ENCODE data around the gene ZNF14.
"Not testable (repeated sequence)": the region's sequence is repeated elsewhere in the genome, so short reads cannot be mapped to it uniquely, and the experiment has no call there.

Gene ZNF14

GRCh38 chr19:19745496-19746285, 12.8 kb upstream of the ZNF14 start:
- H3K36me3 ChIP-seq (ENCODE audit: control insufficient read depth in 1 of 2, insufficient read depth in 2 of 2, low read length in 2 of 2): no peaks in the 10 kb centered on the region
- H3K4me3 ChIP-seq (ENCODE audit: low read depth in 1 of 2, low read length in 2 of 2): no peak overlapping the region
- H3K4me1 ChIP-seq (ENCODE audit: control insufficient read depth in 1 of 2, insufficient read depth in 2 of 2, low read length in 2 of 2): no peaks in the 10 kb centered on the region
- H3K27me3 ChIP-seq (ENCODE audit: low read depth, low read length): no peaks in the 10 kb centered on the region
- H3K9me3 ChIP-seq (ENCODE audit: control insufficient read depth in 1 of 2, low read length in 2 of 2): no peaks in the 10 kb centered on the region
- no peak overlapping the region for H3K27ac ChIP-seq (ENCODE audit: low read length)

GRCh38 chr19:19744641-19745040, 11.7 kb upstream of the ZNF14 start:
- Histone ChIP-seq H3K27me3 (ENCODE audit: low read depth, low read length) (no peaks in the 10 kb centered on the region), H3K36me3 (ENCODE audit: control insufficient read depth in 1 of 2, insufficient read depth in 2 of 2, low read length in 2 of 2) (no peaks in the 10 kb centered on the region), H3K27ac (ENCODE audit: low read length) (no peak overlapping the region), H3K4me1 (ENCODE audit: control insufficient read depth in 1 of 2, insufficient read depth in 2 of 2, low read length in 2 of 2) (no peaks in the 10 kb centered on the region), H3K9me3 (ENCODE audit: control insufficient read depth in 1 of 2, low read length in 2 of 2) (no peaks in the 10 kb centered on the region), H3K4me3 (ENCODE audit: low read depth in 1 of 2, low read length in 2 of 2) (no peak overlapping the region)

GRCh38 chr19:19743921-19744320, 11.0 kb upstream of the ZNF14 start:
- not testable (repeated sequence) for H3K4me1 ChIP-seq (ENCODE audit: control insufficient read depth in 1 of 2, insufficient read depth in 2 of 2, low read length in 2 of 2); H3K4me3 ChIP-seq (ENCODE audit: low read depth in 1 of 2, low read length in 2 of 2); H3K27ac ChIP-seq (ENCODE audit: low read length); H3K9me3 ChIP-seq (ENCODE audit: control insufficient read depth in 1 of 2, low read length in 2 of 2); H3K36me3 ChIP-seq (ENCODE audit: control insufficient read depth in 1 of 2, insufficient read depth in 2 of 2, low read length in 2 of 2); H3K27me3 ChIP-seq (ENCODE audit: low read depth, low read length)

GRCh38 chr19:19743176-19743575, 10.3 kb upstream of the ZNF14 start:
- no peak overlapping the region for H3K4me3 ChIP-seq (ENCODE audit: low read depth in 1 of 2, low read length in 2 of 2)
- no peak overlapping the region for H3K27ac ChIP-seq (ENCODE audit: low read length)
- H3K36me3 ChIP-seq (ENCODE audit: control insufficient read depth in 1 of 2, insufficient read depth in 2 of 2, low read length in 2 of 2): no peaks in the 10 kb centered on the region
- no peaks in the 10 kb centered on the region for H3K27me3 ChIP-seq (ENCODE audit: low read depth, low read length)
- no peaks in the 10 kb centered on the region for H3K4me1 ChIP-seq (ENCODE audit: control insufficient read depth in 1 of 2, insufficient read depth in 2 of 2, low read length in 2 of 2)
- no peaks in the 10 kb centered on the region for H3K9me3 ChIP-seq (ENCODE audit: control insufficient read depth in 1 of 2, low read length in 2 of 2)

- Histone ChIP-seq H3K27me3 (ENCODE audit: low read depth, low read length) (no peaks in the 10 kb centered on the region), H3K4me3 (ENCODE audit: low read depth in 1 of 2, low read length in 2 of 2) (no peak overlapping the region), H3K36me3 (ENCODE audit: control insufficient read depth in 1 of 2, insufficient read depth in 2 of 2, low read length in 2 of 2) (no peaks in the 10 kb centered on the region), H3K4me1 (ENCODE audit: control insufficient read depth in 1 of 2, insufficient read depth in 2 of 2, low read length in 2 of 2) (no peaks in the 10 kb centered on the region), H3K9me3 (ENCODE audit: control insufficient read depth in 1 of 2, low read length in 2 of 2) (no peaks in the 10 kb centered on the region), H3K27ac (ENCODE audit: low read length) (no peak overlapping the region)
Observed at GRCh38 chr19:19742773-19743172, 9.9 kb upstream of the ZNF14 start.

GRCh38 chr19:19741184-19741583, 8.3 kb upstream of the ZNF14 start:
- no peak overlapping the region for H3K4me3 ChIP-seq (ENCODE audit: low read depth in 1 of 2, low read length in 2 of 2)
- H3K9me3 ChIP-seq (ENCODE audit: control insufficient read depth in 1 of 2, low read length in 2 of 2): no peaks in the 10 kb centered on the region
- H3K27me3 ChIP-seq (ENCODE audit: low read depth, low read length): no peaks in the 10 kb centered on the region
- H3K36me3 ChIP-seq (ENCODE audit: control insufficient read depth in 1 of 2, insufficient read depth in 2 of 2, low read length in 2 of 2): no peaks in the 10 kb centered on the region
- no peaks in the 10 kb centered on the region for H3K4me1 ChIP-seq (ENCODE audit: control insufficient read depth in 1 of 2, insufficient read depth in 2 of 2, low read length in 2 of 2)
- no peak overlapping the region for H3K27ac ChIP-seq (ENCODE audit: low read length)

GRCh38 chr19:19740755-19741154, 7.8 kb upstream of the ZNF14 start:
- no peaks in the 10 kb centered on the region for H3K36me3 ChIP-seq (ENCODE audit: control insufficient read depth in 1 of 2, insufficient read depth in 2 of 2, low read length in 2 of 2)
- H3K9me3 ChIP-seq (ENCODE audit: control insufficient read depth in 1 of 2, low read length in 2 of 2): no peaks in the 10 kb centered on the region
- H3K4me3 ChIP-seq (ENCODE audit: low read depth in 1 of 2, low read length in 2 of 2): no peak overlapping the region
- H3K27me3 ChIP-seq (ENCODE audit: low read depth, low read length): no peaks in the 10 kb centered on the region
- no peak overlapping the region for H3K27ac ChIP-seq (ENCODE audit: low read length)
- H3K4me1 ChIP-seq (ENCODE audit: control insufficient read depth in 1 of 2, insufficient read depth in 2 of 2, low read length in 2 of 2): no peaks in the 10 kb centered on the region

- Histone ChIP-seq H3K4me3 (ENCODE audit: low read depth in 1 of 2, low read length in 2 of 2) (no peak overlapping the region), H3K27ac (ENCODE audit: low read length) (no peak overlapping the region), H3K36me3 (ENCODE audit: control insufficient read depth in 1 of 2, insufficient read depth in 2 of 2, low read length in 2 of 2) (no peaks in the 10 kb centered on the region), H3K27me3 (ENCODE audit: low read depth, low read length) (no peaks in the 10 kb centered on the region), H3K4me1 (ENCODE audit: control insufficient read depth in 1 of 2, insufficient read depth in 2 of 2, low read length in 2 of 2) (no peaks in the 10 kb centered on the region), H3K9me3 (ENCODE audit: control insufficient read depth in 1 of 2, low read length in 2 of 2) (no peaks in the 10 kb centered on the region)
Observed at GRCh38 chr19:19738564-19738963, 5.7 kb upstream of the ZNF14 start.

- Histone ChIP-seq H3K36me3 (ENCODE audit: control insufficient read depth in 1 of 2, insufficient read depth in 2 of 2, low read length in 2 of 2) (no peaks in the 10 kb centered on the region), H3K4me3 (ENCODE audit: low read depth in 1 of 2, low read length in 2 of 2) (no peak overlapping the region), H3K9me3 (ENCODE audit: control insufficient read depth in 1 of 2, low read length in 2 of 2) (no peaks in the 10 kb centered on the region), H3K27ac (ENCODE audit: low read length) (no peak overlapping the region), H3K27me3 (ENCODE audit: low read depth, low read length) (no peaks in the 10 kb centered on the region), H3K4me1 (ENCODE audit: control insufficient read depth in 1 of 2, insufficient read depth in 2 of 2, low read length in 2 of 2) (no peaks in the 10 kb centered on the region)
Observed at GRCh38 chr19:19737559-19738332, 4.8 kb upstream of the ZNF14 start.

- H3K36me3 ChIP-seq (ENCODE audit: control insufficient read depth in 1 of 2, insufficient read depth in 2 of 2, low read length in 2 of 2): peaks cover 0 to 34% of the 10 kb centered on the region in 2 donors
- H3K9me3 ChIP-seq (ENCODE audit: control insufficient read depth in 1 of 2, low read length in 2 of 2): peaks cover 28 to 60% of the 10 kb centered on the region in 2 donors
- H3K4me3 ChIP-seq (ENCODE audit: low read depth in 1 of 2, low read length in 2 of 2): peak overlapping the region in 1 of 2 donors; percentile 27
- H3K4me1 ChIP-seq (ENCODE audit: control insufficient read depth in 1 of 2, insufficient read depth in 2 of 2, low read length in 2 of 2): no peaks in the 10 kb centered on the region
- H3K27ac ChIP-seq (ENCODE audit: low read length): no peak overlapping the region
- H3K27me3 ChIP-seq (ENCODE audit: low read depth, low read length): no peaks in the 10 kb centered on the region
Observed at GRCh38 chr19:19721896-19722295, 11.0 kb downstream of the ZNF14 start.

- Histone ChIP-seq H3K27me3 (ENCODE audit: low read depth, low read length) (no peaks in the 10 kb centered on the region), H3K36me3 (ENCODE audit: control insufficient read depth in 1 of 2, insufficient read depth in 2 of 2, low read length in 2 of 2) (peaks cover 0 to 50% of the 10 kb centered on the region in 2 donors), H3K4me3 (ENCODE audit: low read depth in 1 of 2, low read length in 2 of 2) (peak overlapping the region in 1 of 2 donors; percentile 28), H3K27ac (ENCODE audit: low read length) (no peak overlapping the region), H3K9me3 (ENCODE audit: control insufficient read depth in 1 of 2, low read length in 2 of 2) (peaks cover 47 to 77% of the 10 kb centered on the region in 2 donors), H3K4me1 (ENCODE audit: control insufficient read depth in 1 of 2, insufficient read depth in 2 of 2, low read length in 2 of 2) (no peaks in the 10 kb centered on the region)
Observed at GRCh38 chr19:19719798-19720197, 13.1 kb downstream of the ZNF14 start.
